Naive thymus-derived CD4-positive, alpha-beta T cell (primary cell): ENCODE data around the gene WFDC11. TPM values are rescaled to one million over a fixed set of nuclear protein-coding genes. Genes with fewer than 3 reads are reported as not detected.

Source experiments
- ATAC-seq: fragments of 150-1000 bp; cut with Tn5 transposase; 2 replicates; pipeline ENCODE4 v1.10.0; 2021; ENCODE audit warnings: mild to moderate bottlenecking, moderate library complexity
- CTCF ChIA-PET: fragments of 350-600 bp; sonication (Branson Sonifier 250); formaldehyde crosslinking; loops from one replicate; lab custom pipeline; 2021; ENCODE audit warnings: antibody characterized with exemption; lab: Charles Lee
- POLR2A ChIA-PET: fragments of 350-600 bp; sonication (Branson Sonifier 250); formaldehyde crosslinking; loops from one replicate; lab custom pipeline; 2021; ENCODE audit warnings: antibody characterized with exemption, inconsistent platforms; lab: Charles Lee
- DNase-seq, 9 donors: peaks; one replicate each; pipeline versions ENCODE4 v3.0.0 to v3.0.0-alpha.2; 2020 to 2022; ENCODE audit warnings: mixed read lengths in 1 of 9
- H3K27ac ChIP-seq: one replicate; pipeline ENCODE4 v1.7.0; 2013; ENCODE audit warnings: mild to moderate bottlenecking, low read depth, low read length, moderate library complexity
- H3K27me3 ChIP-seq, 2 donors: one replicate each; pipeline ENCODE4 v1.7.0; 2013; ENCODE audit warnings: low read length in 2 of 2, mild to moderate bottlenecking in 2 of 2, moderate library complexity in 2 of 2; ENCODE audit not compliant: control insufficient read depth in 2 of 2, insufficient read depth in 2 of 2
- H3K36me3 ChIP-seq, 3 experiments: 1 replicate in 2 of 3; 2 replicates in 1 of 3; pipeline ENCODE4 v1.7.0; 2013; ENCODE audit warnings: low read length in 3 of 3, mild to moderate bottlenecking in 3 of 3, moderate library complexity in 1 of 3; ENCODE audit not compliant: insufficient read depth in 3 of 3, control insufficient read depth in 2 of 3
- H3K4me1 ChIP-seq, 2 donors: one replicate each; pipeline ENCODE4 v1.7.0; 2013; ENCODE audit warnings: low read length in 2 of 2, mild to moderate bottlenecking in 2 of 2, moderate library complexity in 1 of 2; ENCODE audit not compliant: control insufficient read depth in 2 of 2, insufficient read depth in 2 of 2
- H3K4me3 ChIP-seq: 2 replicates; pipeline ENCODE4 v1.7.0; 2013; ENCODE audit warnings: mild to moderate bottlenecking, low read length
- H3K9me3 ChIP-seq, 3 experiments: 1 replicate in 2 of 3; 2 replicates in 1 of 3; pipeline ENCODE4 v1.7.0; 2013; ENCODE audit warnings: low read length in 3 of 3; ENCODE audit not compliant: control insufficient read depth in 2 of 3
- H3K27ac Mint-ChIP-seq, 9 donors: one replicate each; pipeline ENCODE4 v1.8.0; 2020 to 2022; ENCODE audit warnings: mixed read lengths in 9 of 9, mild to moderate bottlenecking in 8 of 9, moderate library complexity in 5 of 9, inconsistent platforms in 2 of 9
- H3K27me3 Mint-ChIP-seq, 5 donors: one replicate each; pipeline ENCODE4 v1.8.0; 2021 to 2022; ENCODE audit warnings: mixed read lengths in 5 of 5, mild to moderate bottlenecking in 1 of 5
- H3K36me3 Mint-ChIP-seq, 5 donors: one replicate each; pipeline ENCODE4 v1.8.0; 2020 to 2022; ENCODE audit warnings: mixed read lengths in 5 of 5, mild to moderate bottlenecking in 3 of 5, inconsistent platforms in 1 of 5
- H3K4me1 Mint-ChIP-seq, 7 donors: one replicate each; pipeline ENCODE4 v1.8.0; 2020 to 2022; ENCODE audit warnings: mixed read lengths in 7 of 7, mild to moderate bottlenecking in 3 of 7, inconsistent platforms in 1 of 7
- H3K4me3 Mint-ChIP-seq, 10 donors: one replicate each; pipeline ENCODE4 v1.8.0; 2020 to 2022; ENCODE audit warnings: mild to moderate bottlenecking in 10 of 10, mixed read lengths in 10 of 10, moderate library complexity in 6 of 10, inconsistent platforms in 2 of 10
- H3K9me3 Mint-ChIP-seq, 11 donors: one replicate each; pipeline ENCODE4 v1.8.0; 2020 to 2022; ENCODE audit warnings: mixed read lengths in 11 of 11, mild to moderate bottlenecking in 4 of 11, inconsistent platforms in 1 of 11, moderate library complexity in 1 of 11
- intact Hi-C, 2 donors: fragments of 100-400 bp; cut with micrococcal nuclease; formaldehyde crosslinking; loops; one replicate each; pipeline ENCODE4 v1.15.1; 2023
- microRNA-seq: library from miRNA; unstranded; fragments of <30 nt; microRNA quantifications from one replicate; pipeline ENCODE4 v1.2.0, GENCODE V29; 2022; ENCODE audit warnings: borderline microRNAs expressed
- polyA plus RNA-seq, 2 donors: library from polyadenylated mRNA; unstranded; fragments of 300-500 nt; fragmentation: Illumina TruSeq; gene quantifications; one replicate each; pipeline ENCODE4 v1.2.3, GENCODE V29; 2021
- total RNA-seq, 6 experiments: library from RNA in 5 of 6; stranded (reverse) in 5 of 6; gene quantifications; 1 replicate in 5 of 6; 2 replicates in 1 of 6; pipeline ENCODE4 v1.2.3 and lab custom pipeline; 2021 to 2026

Gene WFDC11
- total and polyA plus RNA-seq, 7 experiments from 2014 or later = not detected

GRCh38 chr20:45607810-45608209 lies 62.2 kb downstream of the WFDC11 start:
- Histone ChIP-seq H3K4me1 (no peaks in the 10 kb centered on the region), H3K27ac (no peak overlapping the region), H3K4me3 (no peak overlapping the region), H3K9me3 (peaks cover 0 to 7% (median 0%) of the 10 kb centered on the region in 3 experiments), H3K36me3 (no peaks in the 10 kb centered on the region), H3K27me3 (no peaks in the 10 kb centered on the region)
- ATAC-seq (no peak), DNase-seq (no peak)
- CTCF ChIA-PET = no interaction called here
- intact Hi-C loops = no loop called here
- POLR2A ChIA-PET = no interaction called here
- Mint-ChIP-seq H3K4me1 (peaks cover 3 to 9% (median 8%) of the 10 kb centered on the region in 7 donors), H3K36me3 (peaks cover 0 to 8% (median 4%) of the 10 kb centered on the region in 5 donors), H3K27ac (no peak overlapping the region), H3K27me3 (peaks cover 0 to 60% (median 32%) of the 10 kb centered on the region in 5 donors), H3K4me3 (no peak overlapping the region), H3K9me3 (peaks cover 4 to 38% (median 20%) of the 10 kb centered on the region in 11 donors)

Small RNA genes within 50 kb of the gene (microRNA-seq; reads per million reads assigned to microRNA genes)
- gene MIR3617 = not detected

Other genes with a start within 250 kb of the WFDC11 start
- 1 to 10 TPM in 2 of 5 experiments, under 1 TPM in 2, not detected in 1; 0.36 to 1.7 (median 1.0) TPM for gene WFDC2, start 200.5 kb downstream of the WFDC11 start, total RNA-seq
- gene WFDC2, start 200.5 kb downstream of the WFDC11 start, polyA plus RNA-seq = not detected
- gene SPINT3, start 154.6 kb downstream of the WFDC11 start, total RNA-seq = not detected
- gene SPINT3, start 154.6 kb downstream of the WFDC11 start, polyA plus RNA-seq = not detected
- gene WFDC6, start 130.8 kb downstream of the WFDC11 start, total RNA-seq = not detected
- not detected for gene WFDC6, start 130.8 kb downstream of the WFDC11 start, polyA plus RNA-seq
- gene EPPIN, start 122.8 kb downstream of the WFDC11 start, total RNA-seq = not detected
- not detected for gene EPPIN, start 122.8 kb downstream of the WFDC11 start, polyA plus RNA-seq
- not detected for gene WFDC8, start 91.0 kb downstream of the WFDC11 start, total RNA-seq
- gene WFDC8, start 91.0 kb downstream of the WFDC11 start, polyA plus RNA-seq = not detected
- not detected for gene WFDC10A, start 40.5 kb downstream of the WFDC11 start, total RNA-seq
- not detected for gene WFDC10A, start 40.5 kb downstream of the WFDC11 start, polyA plus RNA-seq
- not detected for gene WFDC9, start 39.0 kb downstream of the WFDC11 start, total RNA-seq
- not detected for gene WFDC9, start 39.0 kb downstream of the WFDC11 start, polyA plus RNA-seq
- gene WFDC13, start 31.8 kb upstream of the WFDC11 start, total RNA-seq = not detected
- gene WFDC13, start 31.8 kb upstream of the WFDC11 start, polyA plus RNA-seq = not detected
- gene WFDC10B, start 34.8 kb upstream of the WFDC11 start, total RNA-seq = not detected
- not detected for gene WFDC10B, start 34.8 kb upstream of the WFDC11 start, polyA plus RNA-seq
- gene SPINT4, start 52.1 kb upstream of the WFDC11 start, total RNA-seq = not detected
- not detected for gene SPINT4, start 52.1 kb upstream of the WFDC11 start, polyA plus RNA-seq
- gene WFDC3, start 121.6 kb upstream of the WFDC11 start, total RNA-seq = not detected
- not detected for gene WFDC3, start 121.6 kb upstream of the WFDC11 start, polyA plus RNA-seq
- 10 to 100 TPM; 13.1 to 31.7 (median 18.8) TPM for gene DNTTIP1, start 121.7 kb upstream of the WFDC11 start, total RNA-seq
- gene DNTTIP1, start 121.7 kb upstream of the WFDC11 start, polyA plus RNA-seq = 10 to 100 TPM; 39.2 to 40.3 TPM
- 100 to 1,000 TPM in 1 of 5 experiments, under 1 TPM in 3, not detected in 1; 0.50 to 129 (median 0.75) TPM for gene UBE2C, start 142.4 kb upstream of the WFDC11 start, total RNA-seq
- not detected for gene UBE2C, start 142.4 kb upstream of the WFDC11 start, polyA plus RNA-seq
- gene TNNC2, start 157.1 kb upstream of the WFDC11 start, total RNA-seq = 1 to 10 TPM in 1 of 5 experiments, under 1 TPM in 1, not detected in 3; 0.59 to 1.4 TPM
- gene TNNC2, start 157.1 kb upstream of the WFDC11 start, polyA plus RNA-seq = not detected
- gene SNX21, start 163.6 kb upstream of the WFDC11 start, total RNA-seq = 1 to 10 TPM in 3 of 5 experiments, under 1 TPM in 2; 0.93 to 4.9 (median 1.5) TPM
- 1 to 10 TPM in 1 of 2 donors, under 1 TPM in 1; 0.30 to 1.1 TPM for gene SNX21, start 163.6 kb upstream of the WFDC11 start, polyA plus RNA-seq
- 10 to 100 TPM; 20.5 to 35.5 (median 29.2) TPM for gene ACOT8, start 187.2 kb upstream of the WFDC11 start, total RNA-seq
- 10 to 100 TPM; 33.8 to 38.7 TPM for gene ACOT8, start 187.2 kb upstream of the WFDC11 start, polyA plus RNA-seq
- 1 to 10 TPM; 1.3 to 6.8 (median 6.0) TPM for gene ZSWIM3, start 187.4 kb upstream of the WFDC11 start, total RNA-seq
- 1 to 10 TPM; 1.2 to 3.1 TPM for gene ZSWIM3, start 187.4 kb upstream of the WFDC11 start, polyA plus RNA-seq
- gene ZSWIM1, start 211.0 kb upstream of the WFDC11 start, total RNA-seq = 10 to 100 TPM in 2 of 5 experiments, 1 to 10 TPM in 3; 8.2 to 16.0 (median 9.8) TPM
- 10 to 100 TPM in 1 of 2 donors, 1 to 10 TPM in 1; 3.2 to 12.5 TPM for gene ZSWIM1, start 211.0 kb upstream of the WFDC11 start, polyA plus RNA-seq
- gene SPATA25, start 217.4 kb upstream of the WFDC11 start, total RNA-seq = 1 to 10 TPM; 1.0 to 3.9 (median 1.2) TPM
- gene SPATA25, start 217.4 kb upstream of the WFDC11 start, polyA plus RNA-seq = not detected
- 1 to 10 TPM; 1.2 to 5.3 (median 4.0) TPM for gene NEURL2, start 221.0 kb upstream of the WFDC11 start, total RNA-seq
- gene NEURL2, start 221.0 kb upstream of the WFDC11 start, polyA plus RNA-seq = 1 to 10 TPM in 1 of 2 donors, under 1 TPM in 1; 0.69 to 4.0 TPM
- gene CTSA, start 221.1 kb upstream of the WFDC11 start, total RNA-seq = 100 to 1,000 TPM in 1 of 5 experiments, 10 to 100 TPM in 4; 60.5 to 151 (median 65.1) TPM
- 10 to 100 TPM; 59.6 to 74.7 TPM for gene CTSA, start 221.1 kb upstream of the WFDC11 start, polyA plus RNA-seq
- under 1 TPM in 4 of 5 experiments, not detected in 1; 0.31 to 0.44 (median 0.37) TPM for gene PLTP, start 241.9 kb upstream of the WFDC11 start, total RNA-seq
- not detected for gene PLTP, start 241.9 kb upstream of the WFDC11 start, polyA plus RNA-seq